ENCODE data around the gene POLD3. TPM values are rescaled to one million over a fixed set of nuclear protein-coding genes. Genes with fewer than 3 reads are reported as not detected.
A peak's percentile ranks its signal among the peaks of the same experiment; 100 is the strongest.
"Not testable (repeated sequence)": the region's sequence is repeated elsewhere in the genome, so short reads cannot be mapped to it uniquely, and the experiment has no call there.

Gene POLD3
- total RNA-seq, 2 donors from 2014 or later = 6.7 to 8.9 TPM

- ATAC-seq (no peak), DNase-seq (no peak)
- intact Hi-C loops (cut with DNase I) = no loop called here
Observed at GRCh38 chr11:74627381-74627780, 35.0 kb downstream of the POLD3 start.

- ATAC-seq = no peak
- intact Hi-C loops (cut with DNase I) = loop anchor here in 1 of 2 donors (10.0 kb wide), 1 partner anchor 95 kb away; no protein-coding TSS in a partner anchor
- DNase-seq = no peak
Observed at GRCh38 chr11:74630043-74630442, 37.7 kb downstream of the POLD3 start.

- intact Hi-C loops (cut with DNase I) = loop anchor here (2.0 to 10.0 kb wide), 2 partner anchors 91 to 93 kb away; no protein-coding TSS in a partner anchor
- DNase-seq (no peak), ATAC-seq (no peak)
Observed at GRCh38 chr11:74633406-74634393, 41.3 kb downstream of the POLD3 start.

GRCh38 chr11:74634537-74634936, 42.2 kb downstream of the POLD3 start:
- intact Hi-C loops (cut with DNase I) = loop anchor here (2.0 to 10.0 kb wide), 2 partner anchors 90 to 92 kb away; no protein-coding TSS in a partner anchor
- ATAC-seq (peak in 1 of 2 donors; percentile 77), DNase-seq (no peak)

GRCh38 chr11:74636630-74637184, 44.3 kb downstream of the POLD3 start:
- DNase-seq (no peak), ATAC-seq (peak in 1 of 2 donors; percentile 18)
- intact Hi-C loops (cut with DNase I) = loop anchor here in 1 of 2 donors (10.0 kb wide), 1 partner anchor 88 kb away; no protein-coding TSS in a partner anchor

- no peak for ATAC-seq
- DNase-seq = no peak
- intact Hi-C loops (cut with DNase I) = loop anchor here in 1 of 2 donors (10.0 kb wide), 1 partner anchor 87 kb away; no protein-coding TSS in a partner anchor
Observed at GRCh38 chr11:74637700-74638099, 45.3 kb downstream of the POLD3 start.

GRCh38 chr11:74638869-74639268, 46.5 kb downstream of the POLD3 start:
- intact Hi-C loops (cut with DNase I) = loop anchor here in 1 of 2 donors (10.0 kb wide), 1 partner anchor 86 kb away; no protein-coding TSS in a partner anchor
- DNase-seq (no peak), ATAC-seq (no peak)

GRCh38 chr11:74639533-74639932, 47.2 kb downstream of the POLD3 start:
- ATAC-seq = no peak
- DNase-seq = no peak
- intact Hi-C loops (cut with DNase I) = loop anchor here in 1 of 2 donors (10.0 kb wide), 1 partner anchor 85 kb away; no protein-coding TSS in a partner anchor

GRCh38 chr11:74641289-74641688, 48.9 kb downstream of the POLD3 start:
- no peak for ATAC-seq
- intact Hi-C loops (cut with DNase I) = no loop called here
- DNase-seq = no peak

GRCh38 chr11:74641905-74642304, 49.5 kb downstream of the POLD3 start:
- intact Hi-C loops (cut with DNase I) = no loop called here
- ATAC-seq = no peak

GRCh38 chr11:74642912-74643311, 50.5 kb downstream of the POLD3 start:
- DNase-seq = no peak
- intact Hi-C loops (cut with DNase I) = no loop called here
- no peak for ATAC-seq

More at GRCh38 chr11:74641905-74642304, 49.5 kb downstream of the POLD3 start:
- DNase-seq = no peak

- intact Hi-C loops (cut with DNase I) = no loop called here
- no peak for DNase-seq
- ATAC-seq = no peak
Observed at GRCh38 chr11:74644081-74644480, 51.7 kb downstream of the POLD3 start.

GRCh38 chr11:74646215-74646614, 53.8 kb downstream of the POLD3 start:
- ATAC-seq = no peak
- no peak for DNase-seq
- intact Hi-C loops (cut with DNase I) = no loop called here

- DNase-seq = no peak
- intact Hi-C loops (cut with DNase I) = no loop called here
- ATAC-seq = no peak
Observed at GRCh38 chr11:74646954-74647353, 54.6 kb downstream of the POLD3 start.

GRCh38 chr11:74647404-74647803, 55.0 kb downstream of the POLD3 start:
- intact Hi-C loops (cut with DNase I) = no loop called here
- ATAC-seq (no peak), DNase-seq (no peak)

GRCh38 chr11:74647831-74648230, 55.4 kb downstream of the POLD3 start:
- DNase-seq (no peak), ATAC-seq (no peak)
- intact Hi-C loops (cut with DNase I) = no loop called here

GRCh38 chr11:74648894-74649293, 56.5 kb downstream of the POLD3 start:
- no peak for DNase-seq
- ATAC-seq = no peak
- intact Hi-C loops (cut with DNase I) = no loop called here

GRCh38 chr11:74650498-74650897, 58.1 kb downstream of the POLD3 start:
- intact Hi-C loops (cut with DNase I) = no loop called here
- ATAC-seq = peak in 1 of 2 donors; percentile 74
- DNase-seq = no peak

GRCh38 chr11:74654976-74655375, 62.6 kb downstream of the POLD3 start:
- ATAC-seq = no peak
- intact Hi-C loops (cut with DNase I) = no loop called here
- no peak for DNase-seq

- DNase-seq; ATAC-seq; intact Hi-C loops (cut with DNase I): not testable (repeated sequence)
Observed at GRCh38 chr11:74659124-74659523, 66.7 kb downstream of the POLD3 start.

All from left cardiac atrium (tissue), 4 donors.